HCT116 (cell line): ENCODE measurements around the gene NCAPH2. TPM values are rescaled to one million over a fixed set of nuclear protein-coding genes. Genes with fewer than 3 reads are reported as not detected.

Experiments used
- ATAC-seq: fragments of 200-7000 bp; cut with Tn5 transposase; 2 replicates; pipeline ENCODE4 v1.9.1; 2020; ENCODE audit warnings: mild to moderate bottlenecking, moderate library complexity
- BruUV-seq: library from RNA; stranded (reverse); fragments of 400-500 nt; replicated peaks from 2 replicates; lab custom pipeline; 2021; lab: Mats Ljungman, UMichigan
- CTCF ChIA-PET: fragments of 300-600 bp; sonication (Branson Sonifier 250); formaldehyde crosslinking; loops from one replicate; lab custom pipeline; 2021; ENCODE audit warnings: antibody characterized with exemption; lab: Charles Lee
- POLR2A ChIA-PET: fragments of 300-600, 350-600 bp; sonication (Branson Sonifier 250); formaldehyde crosslinking; loops from one replicate; lab custom pipeline; 2021; ENCODE audit warnings: antibody characterized with exemption; lab: Charles Lee
- RAD21 ChIA-PET, 2 experiments: fragments of 300-600 bp; sonication (Branson Sonifier 250); formaldehyde crosslinking; loops; one replicate each; lab custom pipeline; 2023; ENCODE audit warnings: low total read pairs in 2 of 2; ENCODE audit not compliant: uncharacterized antibody in 2 of 2, unreplicated experiment in 2 of 2, low non-redundant PET in 1 of 2; lab: Charles Lee
- DNase-seq: peaks from one replicate; pipeline ENCODE4 v3.0.0-alpha.2; 2010; ENCODE audit warnings: low read depth, low spot score
- H2AFZ ChIP-seq: fragments of 200-600 bp; shearing (Covaris generic), sonication (generic); 2 replicates; pipeline ENCODE4 v1.6.1; 2017; ENCODE audit warnings: low read depth, mixed run types, mixed read lengths, antibody characterized with exemption, low read length; ENCODE audit not compliant: poor library complexity, severe bottlenecking
- H3K27ac ChIP-seq: 2 replicates; pipeline ENCODE4 v1.5.1; 2012; ENCODE audit warnings: low read depth, low read length
- H3K27me3 ChIP-seq: fragments of 200-600 bp; sonication (generic); 2 replicates; pipeline ENCODE4 v1.6.1; 2016; ENCODE audit warnings: mixed run types, low read length, mixed read lengths; ENCODE audit not compliant: insufficient read depth
- H3K36me3 ChIP-seq, 2 experiments: fragments of 200-500 bp in 1 of 2; fragments of 200-600 bp in 1 of 2; sonication (Bioruptor generic) in 1 of 2; sonication (generic) in 1 of 2; 2 replicates each; pipeline versions ENCODE4 v1.5.1 to v1.6.1; 2014 to 2016; ENCODE audit warnings: low read length in 2 of 2, inconsistent platforms in 1 of 2, mixed read lengths in 1 of 2, mixed run types in 1 of 2; ENCODE audit not compliant: insufficient read depth in 2 of 2, control insufficient read depth in 1 of 2
- H3K4me1 ChIP-seq, 2 experiments: fragments of 200-600 bp in 1 of 2; sonication (generic) in 1 of 2; 2 replicates each; pipeline versions ENCODE4 v1.5.1 to v1.6.1; 2012 to 2017; ENCODE audit warnings: low read length in 2 of 2, inconsistent platforms in 1 of 2, mild to moderate bottlenecking in 1 of 2, mixed read lengths in 1 of 2, mixed run types in 1 of 2, moderate library complexity in 1 of 2; ENCODE audit not compliant: insufficient read depth in 2 of 2, control insufficient read depth in 1 of 2
- H3K4me2 ChIP-seq: fragments of 200-600 bp; sonication (generic); 2 replicates; pipeline ENCODE4 v1.6.1; 2017; ENCODE audit warnings: mixed run types, low read length, mixed read lengths
- H3K4me3 ChIP-seq, 2 experiments: fragments of 200-600 bp in 1 of 2; sonication (generic) in 1 of 2; replicated peaks in 1 of 2; 2 replicates each; pipeline ENCODE4 v1.5.1; 2011 to 2016; ENCODE audit warnings: low read length in 2 of 2, control low read depth in 1 of 2, low read depth in 1 of 2, mild to moderate bottlenecking in 1 of 2, mixed read lengths in 1 of 2, mixed run types in 1 of 2
- H3K79me2 ChIP-seq: fragments of 200-600 bp; sonication (generic); 2 replicates; pipeline ENCODE4 v1.6.1; 2017; ENCODE audit warnings: mild to moderate bottlenecking, mixed run types, low read length, moderate library complexity, mixed read lengths; ENCODE audit not compliant: insufficient read depth
- H3K9ac ChIP-seq: fragments of 200-600 bp; sonication (generic); 2 replicates; pipeline ENCODE4 v1.6.1; 2016; ENCODE audit warnings: low read length, mixed read lengths
- H3K9me2 ChIP-seq: fragments of 200-600 bp; sonication (generic), shearing (Covaris generic); 2 replicates; pipeline ENCODE4 v1.6.1; 2017; ENCODE audit warnings: mixed run types, mild to moderate bottlenecking, moderate library complexity; ENCODE audit not compliant: insufficient read depth
- H3K9me3 ChIP-seq, 2 experiments: fragments of 200-500 bp in 1 of 2; fragments of 200-600 bp in 1 of 2; sonication (Bioruptor generic) in 1 of 2; sonication (generic) in 1 of 2; 2 replicates each; pipeline ENCODE4 v1.6.1; 2014 to 2017; ENCODE audit warnings: low read length in 2 of 2, mixed read lengths in 2 of 2, inconsistent platforms in 1 of 2, low read depth in 1 of 2, mild to moderate bottlenecking in 1 of 2, mixed run types in 1 of 2, moderate library complexity in 1 of 2; ENCODE audit not compliant: control insufficient read depth in 1 of 2, insufficient read depth in 1 of 2
- H4K20me1 ChIP-seq: fragments of 200-600 bp; sonication (generic), shearing (Covaris generic); 2 replicates; pipeline ENCODE4 v1.6.1; 2017; ENCODE audit warnings: mixed run types, mild to moderate bottlenecking, moderate library complexity; ENCODE audit not compliant: insufficient read depth
- CBX3 ChIP-seq: IDR thresholded peaks from 2 replicates; pipeline ENCODE4 v1.6.1; 2012; ENCODE audit warnings: low read depth
- ELF1 ChIP-seq: IDR thresholded peaks from 2 replicates; pipeline ENCODE4 v1.6.1; 2012; ENCODE audit warnings: low read depth, borderline replicate concordance
- EZH2phosphoT487 ChIP-seq: fragments of 200-600 bp; IDR thresholded peaks from 2 replicates; pipeline ENCODE4 v1.6.1; 2018; ENCODE audit warnings: antibody characterized with exemption, borderline replicate concordance
- FOSL1 ChIP-seq: IDR thresholded peaks from 2 replicates; pipeline ENCODE4 v1.6.1; 2012; ENCODE audit warnings: low read depth
- RAD21 ChIP-seq: IDR thresholded peaks from 2 replicates; pipeline ENCODE4 v1.6.1; 2012; ENCODE audit warnings: low read depth, mild to moderate bottlenecking
- intact Hi-C: fragments of 100-400 bp; cut with micrococcal nuclease; formaldehyde crosslinking; loops from 2 replicates; pipeline ENCODE4 v1.10.0; 2022
- total RNA-seq: library from RNA; stranded (reverse); gene quantifications from one replicate; pipeline ENCODE4 v1.2.1, GENCODE V29; 2021; ENCODE audit not compliant: unreplicated experiment
- TF ChIP-seq, protein P1 (sequence below): IDR thresholded peaks from 2 replicates; pipeline ENCODE4 v1.6.1; 2011; ENCODE audit warnings: mild to moderate bottlenecking, low read length, moderate library complexity; ENCODE audit not compliant: insufficient replicate concordance; ENCODE audit errors: extremely low read depth

NCAPH2 gene
- total RNA-seq, 1 experiment from 2014 or later, result 99.1 TPM

DNA sequence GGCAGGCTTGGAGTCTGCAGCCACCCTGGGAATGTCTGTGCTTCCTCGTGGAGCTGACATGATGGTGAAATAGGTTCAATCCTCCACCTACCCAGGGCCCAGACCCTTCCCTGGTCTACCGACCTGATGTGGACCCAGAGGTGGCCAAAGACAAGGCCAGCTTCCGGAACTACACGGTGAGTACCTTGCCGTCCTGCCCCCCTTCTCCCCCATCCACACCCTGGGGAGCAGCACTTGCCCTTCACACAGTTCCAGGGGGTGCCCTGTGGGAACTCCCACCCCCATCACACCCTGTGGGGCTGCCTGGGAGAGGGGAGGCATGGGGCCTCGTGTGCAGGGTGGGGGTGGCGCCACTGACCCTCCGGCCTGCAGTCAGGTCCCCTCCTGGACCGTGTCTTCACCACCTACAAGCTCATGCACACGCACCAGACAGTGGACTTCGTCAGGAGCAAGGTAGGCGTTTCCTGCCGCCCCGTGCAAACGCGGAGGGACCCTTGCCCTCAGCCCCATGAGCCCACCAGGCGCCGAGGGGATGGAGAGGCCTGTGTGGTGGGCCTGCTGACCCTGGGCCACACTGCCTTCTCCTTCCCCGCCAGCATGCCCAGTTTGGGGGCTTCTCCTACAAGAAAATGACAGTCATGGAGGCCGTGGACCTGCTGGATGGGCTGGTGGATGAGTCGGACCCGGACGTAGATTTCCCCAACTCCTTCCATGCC is 20.6 kb upstream of the NCAPH2 start:
- BruUV-seq, result no TSS peak
- Histone ChIP-seq H4K20me1 (no peaks in the 10 kb centered on the region), H3K4me3 (no peak overlapping the region), H3K9me2 (no peaks in the 10 kb centered on the region), H3K27ac (no peak overlapping the region; the same call in 1 of the 2 replicates), H3K9me3 (no peaks in the 10 kb centered on the region), H3K79me2 (no peaks in the 10 kb centered on the region), H3K9ac (no peak overlapping the region), H3K27me3 (no peaks in the 10 kb centered on the region), H3K4me1 (peaks cover 6 to 19% of the 10 kb centered on the region in 2 experiments; a peak in 3 of 4 replicates), H2AFZ (no peak overlapping the region), H3K4me2 (no peak overlapping the region), H3K36me3 (no peaks in the 10 kb centered on the region)
- intact Hi-C loops, result no loop called here
- POLR2A ChIA-PET, result no interaction called here
- no peak for DNase-seq
- RAD21 ChIA-PET, result no interaction called here
- CTCF ChIA-PET, result interaction anchor here (0.9 kb wide), 1 partner anchor 11 kb away, joined by 3 read pairs; no protein-coding TSS in a partner anchor
- TF ChIP-seq EZH2phosphoT487, result no peak
- no peak for TF ChIP-seq ELF1
- no peak for TF ChIP-seq FOSL1
- TF ChIP-seq RAD21, result no peak
- no peak for TF ChIP-seq CBX3
- TF ChIP-seq, protein P1, sequence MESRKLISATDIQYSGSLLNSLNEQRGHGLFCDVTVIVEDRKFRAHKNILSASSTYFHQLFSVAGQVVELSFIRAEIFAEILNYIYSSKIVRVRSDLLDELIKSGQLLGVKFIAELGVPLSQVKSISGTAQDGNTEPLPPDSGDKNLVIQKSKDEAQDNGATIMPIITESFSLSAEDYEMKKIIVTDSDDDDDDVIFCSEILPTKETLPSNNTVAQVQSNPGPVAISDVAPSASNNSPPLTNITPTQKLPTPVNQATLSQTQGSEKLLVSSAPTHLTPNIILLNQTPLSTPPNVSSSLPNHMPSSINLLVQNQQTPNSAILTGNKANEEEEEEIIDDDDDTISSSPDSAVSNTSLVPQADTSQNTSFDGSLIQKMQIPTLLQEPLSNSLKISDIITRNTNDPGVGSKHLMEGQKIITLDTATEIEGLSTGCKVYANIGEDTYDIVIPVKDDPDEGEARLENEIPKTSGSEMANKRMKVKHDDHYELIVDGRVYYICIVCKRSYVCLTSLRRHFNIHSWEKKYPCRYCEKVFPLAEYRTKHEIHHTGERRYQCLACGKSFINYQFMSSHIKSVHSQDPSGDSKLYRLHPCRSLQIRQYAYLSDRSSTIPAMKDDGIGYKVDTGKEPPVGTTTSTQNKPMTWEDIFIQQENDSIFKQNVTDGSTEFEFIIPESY, result no peak
- no peak for ATAC-seq
